Lower leg skin (tissue), 4 donors: ENCODE results near the gene ERC2. TPM values are rescaled to one million over a fixed set of nuclear protein-coding genes. Genes with fewer than 3 reads are reported as not detected.

ENCODE experiments used
- DNase-seq, 2 donors: peaks; one replicate each; pipeline ENCODE4 v3.0.0-alpha.2; 2019; ENCODE audit warnings: low spot score in 2 of 2
- H3K4me3 ChIP-seq: fragments of 200-600 bp; sonication (generic); 2 replicates; pipeline ENCODE4 v1.5.1; 2017; ENCODE audit warnings: mild to moderate bottlenecking, low read depth; ENCODE audit not compliant: poor library complexity, severe bottlenecking
- CTCF ChIP-seq, 3 donors: fragments of 450-650 bp; IDR thresholded peaks; one replicate each; pipeline ENCODE4 v1.5.1; 2016; ENCODE audit warnings: antibody characterized with exemption in 3 of 3, mild to moderate bottlenecking in 3 of 3, moderate library complexity in 2 of 3
- POLR2A ChIP-seq, 2 donors: fragments of 450-650 bp; IDR thresholded peaks; one replicate each; pipeline ENCODE4 v1.6.1; 2016 to 2017; ENCODE audit warnings: antibody characterized with exemption in 2 of 2, mild to moderate bottlenecking in 1 of 2, moderate library complexity in 1 of 2
- WGBS, 2 donors: methylation state at CpG; one replicate each; pipeline ENCODE4 v1.1.5; 2018; 5-methylcytosine and 5-hydroxymethylcytosine counted together
- intact Hi-C: fragments of 100-400 bp; cut with DNase I; formaldehyde crosslinking; loops from one replicate; pipeline ENCODE4 v1.15.0; 2023; ENCODE audit warnings: low total_unique reads
- total RNA-seq, 4 donors: library from RNA; depleted of rRNA; stranded (reverse); fragments of >200 nt; gene quantifications; one replicate each; pipeline ENCODE4 v1.1.0, GENCODE V29; 2016

ERC2 gene
- total RNA-seq, 4 donors from 2014 or later: 0.23 to 1.3 (median 0.42) TPM; not detected in 1

- WGBS, 2 donors: 62 to 63% methylated on average over 2 of the region's 2 CpGs
- H3K4me3 ChIP-seq: no peak overlapping the region
- intact Hi-C loops: no loop called here
- TF ChIP-seq POLR2A (IDR thresholded peaks at IDR 0.05) (no peak), CTCF (IDR thresholded peaks at IDR 0.05) (no peak)
- DNase-seq: no peak
Measured at GRCh38 chr3:56323986-56324420, 144.3 kb downstream of the ERC2 start.

GRCh38 chr3:56322862-56323261 lies 145.4 kb downstream of the ERC2 start:
- 76 to 88% methylated on average over 2 of the region's 2 CpGs for WGBS, 2 donors
- intact Hi-C loops: no loop called here

GRCh38 chr3:56321892-56322291 lies 146.4 kb downstream of the ERC2 start:
- no peak for DNase-seq
- TF ChIP-seq POLR2A (IDR thresholded peaks at IDR 0.05) (no peak), CTCF (IDR thresholded peaks at IDR 0.05) (no peak)
- 93% methylated on average over 2 of the region's 2 CpGs for WGBS, 2 donors
- H3K4me3 ChIP-seq: no peak overlapping the region
- intact Hi-C loops: no loop called here

More at GRCh38 chr3:56322862-56323261, 145.4 kb downstream of the ERC2 start:
- TF ChIP-seq POLR2A (IDR thresholded peaks at IDR 0.05) (no peak), CTCF (IDR thresholded peaks at IDR 0.05) (no peak)
- H3K4me3 ChIP-seq: no peak overlapping the region
- no peak for DNase-seq

GRCh38 chr3:56321383-56321782 lies 146.9 kb downstream of the ERC2 start:
- H3K4me3 ChIP-seq: no peak overlapping the region
- intact Hi-C loops: no loop called here
- no peak for DNase-seq
- 47 to 50% methylated on average over 1 of the region's 1 CpG for WGBS, 2 donors
- TF ChIP-seq CTCF (IDR thresholded peaks at IDR 0.05) (no peak), POLR2A (IDR thresholded peaks at IDR 0.05) (no peak)

- intact Hi-C loops: no loop called here
- no peak overlapping the region for H3K4me3 ChIP-seq
- DNase-seq: no peak
- WGBS, 2 donors: 81 to 87% methylated on average over 5 of the region's 5 CpGs
- TF ChIP-seq CTCF (IDR thresholded peaks at IDR 0.05): no peak
- no peak for TF ChIP-seq POLR2A (IDR thresholded peaks at IDR 0.05)
Measured at GRCh38 chr3:56320883-56321282, 147.4 kb downstream of the ERC2 start.

GRCh38 chr3:56318891-56319290 lies 149.4 kb downstream of the ERC2 start:
- 95 to 99% methylated on average over 3 of the region's 3 CpGs for WGBS, 2 donors
- intact Hi-C loops: no loop called here
- H3K4me3 ChIP-seq: no peak overlapping the region
- TF ChIP-seq POLR2A (IDR thresholded peaks at IDR 0.05) (no peak), CTCF (IDR thresholded peaks at IDR 0.05) (no peak)
- no peak for DNase-seq
